Erythroblast (primary cell): ENCODE measurements around the gene MYF5.

Source experiments
- GATA1 ChIP-seq: IDR thresholded peaks from 2 replicates; pipeline ENCODE4 v1.6.1; 2011; ENCODE audit warnings: low read depth, mild to moderate bottlenecking, control low read depth, low read length, moderate library complexity
- POLR2A ChIP-seq: IDR thresholded peaks from 2 replicates; pipeline ENCODE4 v1.6.1; 2011; ENCODE audit warnings: mild to moderate bottlenecking, low read length

DNA sequence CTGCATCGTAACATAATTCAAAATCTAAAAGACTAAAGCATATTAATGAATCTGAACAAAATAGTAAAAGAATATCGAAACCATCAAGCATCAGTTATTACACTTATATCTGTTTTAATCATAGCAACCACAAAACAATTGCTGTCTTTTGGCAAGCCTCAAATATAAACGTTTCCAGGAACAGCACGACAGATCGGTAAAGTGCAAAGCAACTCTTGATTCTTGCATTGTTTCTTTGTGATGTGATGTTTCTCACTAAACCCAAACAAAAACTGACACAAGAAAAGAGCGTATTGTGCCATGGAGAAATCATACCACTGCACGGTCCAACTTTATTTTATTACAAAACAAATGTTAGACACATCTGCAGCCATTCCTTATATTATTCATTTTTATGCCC, 18.5 kb upstream of the MYF5 start:
- no peak for TF ChIP-seq POLR2A
- no peak for TF ChIP-seq GATA1
